K562 (cell line): ENCODE data around the gene TOR1AIP2. TPM values are rescaled to one million over a fixed set of nuclear protein-coding genes. Genes with fewer than 3 reads are reported as not detected.
A peak's percentile ranks its signal among the peaks of the same experiment; 100 is the strongest.

ENCODE experiments used
- ATAC-seq: fragments of 200-7000 bp; cut with Tn5 transposase; 3 replicates; pipeline ENCODE4 v1.9.1; 2020; ENCODE audit warnings: moderate library complexity
- BruUV-seq: library from RNA; stranded (reverse); fragments of 400-500 nt; replicated peaks from 2 replicates; lab custom pipeline; 2021; lab: Mats Ljungman, UMichigan
- CTCF ChIA-PET: fragments of 300-600 bp; formaldehyde crosslinking; extraction: SDS; loops from one replicate; lab custom pipeline; 2021; ENCODE audit warnings: low intra/inter-chr PET ratio; lab: Yijun Ruan, JAX
- POLR2A ChIA-PET: fragments of 300-600, 350-650 bp; sonication (Branson Sonifier 250); formaldehyde crosslinking; extraction: SDS; loops from one replicate; lab custom pipeline; 2021; ENCODE audit warnings: antibody characterized with exemption, inconsistent platforms; lab: Yijun Ruan, JAX
- DNase-seq, 4 experiments: peaks; one replicate each; pipeline versions ENCODE4 v3.0.0 to v3.0.0-alpha.2; 2011 to 2018; ENCODE audit warnings: low spot score in 3 of 4, mixed read lengths in 3 of 4; ENCODE audit errors: extremely low read depth in 1 of 4
- FAIRE-seq: peaks from 2 replicates; lab custom pipeline; 2011; peaks lifted over from hg19 to GRCh38; lab: Jason Lieb, UNC
- H2AFZ ChIP-seq: 2 replicates; pipeline ENCODE4 v1.6.0; 2011; ENCODE audit warnings: low read depth, low read length, control low read depth, inconsistent platforms
- H3K27ac ChIP-seq: fragments of 200-600 bp; 3 replicates; pipeline ENCODE4 v1.8.0; 2011; ENCODE audit warnings: low read depth, mild to moderate bottlenecking, control low read depth, inconsistent platforms, low read length, moderate library complexity, mixed read lengths; ENCODE audit errors: extremely low read depth
- H3K27me3 ChIP-seq, 2 experiments: fragments of 300-600 bp in 1 of 2; 2 replicates in 1 of 2; 3 replicates in 1 of 2; pipeline versions ENCODE4 v1.6.0 to v1.8.0; 2011; ENCODE audit warnings: inconsistent platforms in 2 of 2, low read length in 2 of 2, mild to moderate bottlenecking in 1 of 2, mixed read lengths in 1 of 2, moderate library complexity in 1 of 2; ENCODE audit not compliant: control insufficient read depth in 2 of 2, insufficient read depth in 2 of 2
- H3K36me3 ChIP-seq: fragments of 300-600 bp; 3 replicates; pipeline ENCODE4 v1.8.0; 2011; ENCODE audit warnings: mild to moderate bottlenecking, low read length, inconsistent platforms; ENCODE audit not compliant: control insufficient read depth, insufficient read depth
- H3K4me1 ChIP-seq, 2 experiments: fragments of 200-600 bp in 1 of 2; replicated peaks in 1 of 2; 2 replicates in 1 of 2; 3 replicates in 1 of 2; pipeline versions ENCODE4 v1.5.1 to v1.8.0; 2011; ENCODE audit warnings: inconsistent platforms in 2 of 2, low read length in 2 of 2, mild to moderate bottlenecking in 1 of 2, mixed read lengths in 1 of 2, moderate library complexity in 1 of 2; ENCODE audit not compliant: control insufficient read depth in 2 of 2, insufficient read depth in 2 of 2
- H3K4me2 ChIP-seq: 2 replicates; pipeline ENCODE4 v1.6.1; 2011; ENCODE audit warnings: low read length, control low read depth, inconsistent platforms, mixed read lengths; ENCODE audit not compliant: insufficient read depth
- H3K4me3 ChIP-seq: fragments of 200-600 bp; sonication (generic), shearing (Covaris generic); 2 replicates; pipeline ENCODE4 v1.5.1; 2016; ENCODE audit warnings: control low read depth, inconsistent platforms
- H3K79me2 ChIP-seq: fragments of 200-600 bp; 3 replicates; pipeline ENCODE4 v1.8.0; 2011; ENCODE audit warnings: low read length, inconsistent platforms; ENCODE audit not compliant: control insufficient read depth, insufficient read depth
- H3K9ac ChIP-seq, 2 experiments: 2 replicates each; pipeline versions ENCODE4 v1.6.0 to v1.6.1; 2011; ENCODE audit warnings: low read depth in 2 of 2, low read length in 2 of 2, control low read depth in 1 of 2, inconsistent platforms in 1 of 2, mild to moderate bottlenecking in 1 of 2, mixed read lengths in 1 of 2; ENCODE audit not compliant: insufficient read depth in 1 of 2
- H3K9me1 ChIP-seq: one replicate; pipeline ENCODE4 v1.6.0; 2011; ENCODE audit warnings: inconsistent platforms, mild to moderate bottlenecking, low read length, moderate library complexity; ENCODE audit not compliant: control insufficient read depth, insufficient read depth
- H3K9me3 ChIP-seq: replicated peaks from 2 replicates; pipeline ENCODE4 v1.5.1; 2011; ENCODE audit warnings: low read depth, low read length, inconsistent platforms; ENCODE audit not compliant: control insufficient read depth, insufficient read depth
- H4K20me1 ChIP-seq: replicated peaks from 2 replicates; pipeline ENCODE4 v1.6.1; 2011; ENCODE audit warnings: low read length, inconsistent platforms, mixed read lengths; ENCODE audit not compliant: control insufficient read depth, insufficient read depth
- CBX8 ChIP-seq: fragments of 200-600 bp; sonication (generic); IDR thresholded peaks from 2 replicates; pipeline ENCODE4 v1.6.1; 2012; ENCODE audit warnings: borderline replicate concordance, mixed run types, low read depth, mild to moderate bottlenecking, moderate library complexity, mixed read lengths, low read length, control low read depth, inconsistent platforms; ENCODE audit not compliant: poor library complexity, severe bottlenecking; ENCODE audit errors: extremely low read depth
- ELK1 ChIP-seq: sonication (generic); formaldehyde crosslinking; IDR thresholded peaks from 2 replicates; pipeline ENCODE4 v1.8.1; 2022; ENCODE audit warnings: missing genetic modification reagents
- RB1 ChIP-seq: fragments of 450-650 bp; IDR thresholded peaks from 2 replicates; pipeline ENCODE4 v1.6.1; 2017; ENCODE audit warnings: low read depth, mild to moderate bottlenecking
- TCF3 ChIP-seq: sonication (generic); formaldehyde crosslinking; IDR thresholded peaks from 2 replicates; pipeline ENCODE4 v1.4.0; 2020; ENCODE audit warnings: mild to moderate bottlenecking, missing genetic modification reagents
- WGBS: fragments of 100-300 bp; shearing (Covaris generic); methylation state at CpG from one replicate; pipeline ENCODE4 v1.1.6; 2016; ENCODE audit warnings: low coverage, mixed read lengths; ENCODE audit not compliant: insufficient coverage; ENCODE audit errors: missing lambda C conversion rate; 5-methylcytosine and 5-hydroxymethylcytosine counted together
- in situ Hi-C: fragments of 300-500 bp; cut with MboI; formaldehyde crosslinking; loops from 4 replicates; pipeline ENCODE4 v1.15.0; 2018; ENCODE audit warnings: inconsistent platforms, mixed read lengths
- intact Hi-C: fragments of 100-400 bp; cut with micrococcal nuclease; formaldehyde crosslinking; loops from 2 replicates; pipeline ENCODE4 v1.14.2; 2022
- polyA plus RNA-seq, 8 experiments: library from polyadenylated mRNA; depleted of rRNA in 4 of 8; stranded (reverse) in 5 of 8; unstranded in 3 of 8; fragments of >200 nt; fragmentation: Nextera tagmentation in 2 of 8; fragmentation: Illumina TruSeq in 1 of 8; extraction: Ambion mirVana in 2 of 8; extraction: Trizol in 1 of 8; gene quantifications; 2 replicates each; pipeline versions ENCODE4 v1.2.1 to v1.2.3, GENCODE V29; 2011 to 2014; ENCODE audit warnings: inconsistent platforms in 1 of 8, missing spikeins in 1 of 8
- total RNA-seq, 7 experiments: library from RNA; depleted of rRNA in 6 of 7; stranded (reverse); fragments of >200 nt in 6 of 7; fragmentation: Illumina TruSeq in 2 of 7; extraction: Trizol in 2 of 7; gene quantifications; 2 replicates each; pipeline versions ENCODE4 v1.2.1 to v1.2.3, GENCODE V29; 2011 to 2021; ENCODE audit warnings: low replicate concordance in 1 of 7
- TF ChIP-seq, protein P1 (sequence below): fragments of 200-600 bp; sonication (generic); IDR thresholded peaks from one replicate; pipeline ENCODE4 v1.6.1; 2012; ENCODE audit warnings: mild to moderate bottlenecking, low read depth, low read length, inconsistent platforms

TOR1AIP2 gene
- total and polyA plus RNA-seq, 9 of the 15 experiments (the other 6 are each of a cell fraction or from before 2014, with no cell fraction given): 16.7 to 122 (median 41.4) TPM

- ChIA-PET CTCF (no interaction called here), POLR2A (interaction anchor here (0.6 to 1.4 kb wide), 3 partner anchors 10 to 104 kb away, joined by 3 to 4 read pairs (median 3); no protein-coding TSS in a partner anchor)
- in situ Hi-C loops (loop anchor here (10.0 kb wide), 1 partner anchor 563 kb away; no protein-coding TSS in a partner anchor), intact Hi-C loops (no loop called here)
- H3K79me2 ChIP-seq: no peaks in the 10 kb centered on the region
- no peaks in the 10 kb centered on the region for H3K9me1 ChIP-seq
- FAIRE-seq (peak; percentile 79), DNase-seq (peak in 1 of 4 experiments; percentile 34), ATAC-seq (no peak)
- peaks cover 0 to 7% of the 10 kb centered on the region in 2 experiments; a peak in 3 of 5 replicates for H3K4me1 ChIP-seq
- no peak overlapping the region for H3K4me3 ChIP-seq
- no peaks in the 10 kb centered on the region for H3K9me3 ChIP-seq
- no TSS peak for BruUV-seq
- no peak overlapping the region for H3K9ac ChIP-seq
- no peak overlapping the region for H3K27ac ChIP-seq
- WGBS: 8% methylated on average over 11 of the region's 11 CpGs
- H2AFZ ChIP-seq: no peak overlapping the region
- H3K4me2 ChIP-seq: no peak overlapping the region
- H3K36me3 ChIP-seq: no peaks in the 10 kb centered on the region
- H3K27me3 ChIP-seq: peaks cover 32 to 71% of the 10 kb centered on the region in 2 experiments
- peaks cover 13% of the 10 kb centered on the region for H4K20me1 ChIP-seq
- TF ChIP-seq RB1 (no peak), TCF3 (CRISPR knock-in tag) (peak; percentile 23; the same call in 1 of the 2 replicates), CBX8 (no peak), ELK1 (no peak)
- TF ChIP-seq, protein P1, sequence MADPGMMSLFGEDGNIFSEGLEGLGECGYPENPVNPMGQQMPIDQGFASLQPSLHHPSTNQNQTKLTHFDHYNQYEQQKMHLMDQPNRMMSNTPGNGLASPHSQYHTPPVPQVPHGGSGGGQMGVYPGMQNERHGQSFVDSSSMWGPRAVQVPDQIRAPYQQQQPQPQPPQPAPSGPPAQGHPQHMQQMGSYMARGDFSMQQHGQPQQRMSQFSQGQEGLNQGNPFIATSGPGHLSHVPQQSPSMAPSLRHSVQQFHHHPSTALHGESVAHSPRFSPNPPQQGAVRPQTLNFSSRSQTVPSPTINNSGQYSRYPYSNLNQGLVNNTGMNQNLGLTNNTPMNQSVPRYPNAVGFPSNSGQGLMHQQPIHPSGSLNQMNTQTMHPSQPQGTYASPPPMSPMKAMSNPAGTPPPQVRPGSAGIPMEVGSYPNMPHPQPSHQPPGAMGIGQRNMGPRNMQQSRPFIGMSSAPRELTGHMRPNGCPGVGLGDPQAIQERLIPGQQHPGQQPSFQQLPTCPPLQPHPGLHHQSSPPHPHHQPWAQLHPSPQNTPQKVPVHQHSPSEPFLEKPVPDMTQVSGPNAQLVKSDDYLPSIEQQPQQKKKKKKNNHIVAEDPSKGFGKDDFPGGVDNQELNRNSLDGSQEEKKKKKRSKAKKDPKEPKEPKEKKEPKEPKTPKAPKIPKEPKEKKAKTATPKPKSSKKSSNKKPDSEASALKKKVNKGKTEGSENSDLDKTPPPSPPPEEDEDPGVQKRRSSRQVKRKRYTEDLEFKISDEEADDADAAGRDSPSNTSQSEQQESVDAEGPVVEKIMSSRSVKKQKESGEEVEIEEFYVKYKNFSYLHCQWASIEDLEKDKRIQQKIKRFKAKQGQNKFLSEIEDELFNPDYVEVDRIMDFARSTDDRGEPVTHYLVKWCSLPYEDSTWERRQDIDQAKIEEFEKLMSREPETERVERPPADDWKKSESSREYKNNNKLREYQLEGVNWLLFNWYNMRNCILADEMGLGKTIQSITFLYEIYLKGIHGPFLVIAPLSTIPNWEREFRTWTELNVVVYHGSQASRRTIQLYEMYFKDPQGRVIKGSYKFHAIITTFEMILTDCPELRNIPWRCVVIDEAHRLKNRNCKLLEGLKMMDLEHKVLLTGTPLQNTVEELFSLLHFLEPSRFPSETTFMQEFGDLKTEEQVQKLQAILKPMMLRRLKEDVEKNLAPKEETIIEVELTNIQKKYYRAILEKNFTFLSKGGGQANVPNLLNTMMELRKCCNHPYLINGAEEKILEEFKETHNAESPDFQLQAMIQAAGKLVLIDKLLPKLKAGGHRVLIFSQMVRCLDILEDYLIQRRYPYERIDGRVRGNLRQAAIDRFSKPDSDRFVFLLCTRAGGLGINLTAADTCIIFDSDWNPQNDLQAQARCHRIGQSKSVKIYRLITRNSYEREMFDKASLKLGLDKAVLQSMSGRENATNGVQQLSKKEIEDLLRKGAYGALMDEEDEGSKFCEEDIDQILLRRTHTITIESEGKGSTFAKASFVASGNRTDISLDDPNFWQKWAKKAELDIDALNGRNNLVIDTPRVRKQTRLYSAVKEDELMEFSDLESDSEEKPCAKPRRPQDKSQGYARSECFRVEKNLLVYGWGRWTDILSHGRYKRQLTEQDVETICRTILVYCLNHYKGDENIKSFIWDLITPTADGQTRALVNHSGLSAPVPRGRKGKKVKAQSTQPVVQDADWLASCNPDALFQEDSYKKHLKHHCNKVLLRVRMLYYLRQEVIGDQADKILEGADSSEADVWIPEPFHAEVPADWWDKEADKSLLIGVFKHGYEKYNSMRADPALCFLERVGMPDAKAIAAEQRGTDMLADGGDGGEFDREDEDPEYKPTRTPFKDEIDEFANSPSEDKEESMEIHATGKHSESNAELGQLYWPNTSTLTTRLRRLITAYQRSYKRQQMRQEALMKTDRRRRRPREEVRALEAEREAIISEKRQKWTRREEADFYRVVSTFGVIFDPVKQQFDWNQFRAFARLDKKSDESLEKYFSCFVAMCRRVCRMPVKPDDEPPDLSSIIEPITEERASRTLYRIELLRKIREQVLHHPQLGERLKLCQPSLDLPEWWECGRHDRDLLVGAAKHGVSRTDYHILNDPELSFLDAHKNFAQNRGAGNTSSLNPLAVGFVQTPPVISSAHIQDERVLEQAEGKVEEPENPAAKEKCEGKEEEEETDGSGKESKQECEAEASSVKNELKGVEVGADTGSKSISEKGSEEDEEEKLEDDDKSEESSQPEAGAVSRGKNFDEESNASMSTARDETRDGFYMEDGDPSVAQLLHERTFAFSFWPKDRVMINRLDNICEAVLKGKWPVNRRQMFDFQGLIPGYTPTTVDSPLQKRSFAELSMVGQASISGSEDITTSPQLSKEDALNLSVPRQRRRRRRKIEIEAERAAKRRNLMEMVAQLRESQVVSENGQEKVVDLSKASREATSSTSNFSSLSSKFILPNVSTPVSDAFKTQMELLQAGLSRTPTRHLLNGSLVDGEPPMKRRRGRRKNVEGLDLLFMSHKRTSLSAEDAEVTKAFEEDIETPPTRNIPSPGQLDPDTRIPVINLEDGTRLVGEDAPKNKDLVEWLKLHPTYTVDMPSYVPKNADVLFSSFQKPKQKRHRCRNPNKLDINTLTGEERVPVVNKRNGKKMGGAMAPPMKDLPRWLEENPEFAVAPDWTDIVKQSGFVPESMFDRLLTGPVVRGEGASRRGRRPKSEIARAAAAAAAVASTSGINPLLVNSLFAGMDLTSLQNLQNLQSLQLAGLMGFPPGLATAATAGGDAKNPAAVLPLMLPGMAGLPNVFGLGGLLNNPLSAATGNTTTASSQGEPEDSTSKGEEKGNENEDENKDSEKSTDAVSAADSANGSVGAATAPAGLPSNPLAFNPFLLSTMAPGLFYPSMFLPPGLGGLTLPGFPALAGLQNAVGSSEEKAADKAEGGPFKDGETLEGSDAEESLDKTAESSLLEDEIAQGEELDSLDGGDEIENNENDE: no peak
Measured at GRCh38 chr1:179807691-179808485, 69.7 kb downstream of the TOR1AIP2 start.
